IPS DF 6.9 (cell line): Measurements from ENCODE around the gene CNOT1.
"Not testable (repeated sequence)": the region's sequence is repeated elsewhere in the genome, so short reads cannot be mapped to it uniquely, and the experiment has no call there.

Experiments
- DNase-seq: peaks from one replicate; pipeline ENCODE4 v3.0.0-alpha.2; 2013; ENCODE audit warnings: low read depth, low spot score
- H3K27ac ChIP-seq: one replicate; pipeline ENCODE4 v1.5.1; 2013; ENCODE audit warnings: low read length, control low read depth
- H3K27me3 ChIP-seq: 2 replicates; pipeline ENCODE4 v1.6.1; 2013; ENCODE audit warnings: mild to moderate bottlenecking, low read length; ENCODE audit not compliant: control insufficient read depth, insufficient read depth
- H3K36me3 ChIP-seq: 2 replicates; pipeline ENCODE4 v1.6.1; 2013; ENCODE audit warnings: low read length; ENCODE audit not compliant: control insufficient read depth, insufficient read depth
- H3K4me1 ChIP-seq: 2 replicates; pipeline ENCODE4 v1.6.1; 2013; ENCODE audit warnings: low read length; ENCODE audit not compliant: control insufficient read depth, insufficient read depth
- H3K4me3 ChIP-seq: 2 replicates; pipeline ENCODE4 v1.5.1; 2013; ENCODE audit warnings: mild to moderate bottlenecking, low read length
- H3K9me3 ChIP-seq: 2 replicates; pipeline ENCODE4 v1.6.1; 2013; ENCODE audit warnings: low read length, inconsistent platforms; ENCODE audit not compliant: control insufficient read depth, insufficient read depth
- WGBS: extraction: QIAGEN DNeasy Blood & Tissue Kit; methylation state at CpG from one replicate; pipeline ENCODE4 v1.1.7; 2013; ENCODE audit warnings: mixed read lengths, missing lambda C conversion rate; ENCODE audit not compliant: insufficient read length, insufficient coverage; 5-methylcytosine and 5-hydroxymethylcytosine counted together

CNOT1 gene

GRCh38 chr16:58582133-58582532 is 47.5 kb downstream of the CNOT1 start:
- WGBS, result no CpG with 5 or more reads among the region's 6 CpGs
- no peak for DNase-seq
- H3K27me3 ChIP-seq, result no peaks in the 10 kb centered on the region
- no peak overlapping the region for H3K27ac ChIP-seq
- H3K4me3 ChIP-seq, result no peak overlapping the region
- no peaks in the 10 kb centered on the region for H3K9me3 ChIP-seq
- peaks cover 22% of the 10 kb centered on the region; the same call in 1 of the 2 replicates for H3K36me3 ChIP-seq
- no peaks in the 10 kb centered on the region for H3K4me1 ChIP-seq

GRCh38 chr16:58579587-58579986 is 50.0 kb downstream of the CNOT1 start:
- no peaks in the 10 kb centered on the region for H3K9me3 ChIP-seq
- H3K36me3 ChIP-seq, result peaks cover 17% of the 10 kb centered on the region; the same call in 1 of the 2 replicates
- H3K27ac ChIP-seq, result no peak overlapping the region
- no peak for DNase-seq
- no peaks in the 10 kb centered on the region for H3K4me1 ChIP-seq
- no peaks in the 10 kb centered on the region for H3K27me3 ChIP-seq
- WGBS, result no CpG with 5 or more reads among the region's 8 CpGs
- no peak overlapping the region for H3K4me3 ChIP-seq

- H3K36me3 ChIP-seq, result peaks cover 26% of the 10 kb centered on the region; the same call in 1 of the 2 replicates
- no peaks in the 10 kb centered on the region for H3K9me3 ChIP-seq
- DNase-seq, result no peak
- H3K27ac ChIP-seq, result no peak overlapping the region
- no peaks in the 10 kb centered on the region for H3K27me3 ChIP-seq
- H3K4me1 ChIP-seq, result no peaks in the 10 kb centered on the region
- WGBS, result no CpG with 5 or more reads among the region's 3 CpGs
- no peak overlapping the region for H3K4me3 ChIP-seq
Observed at GRCh38 chr16:58578642-58579041, 51.0 kb downstream of the CNOT1 start.

- Histone ChIP-seq H3K27ac (no peak overlapping the region), H3K4me3 (no peak overlapping the region), H3K4me1 (no peaks in the 10 kb centered on the region), H3K27me3 (no peaks in the 10 kb centered on the region), H3K36me3 (peaks cover 24% of the 10 kb centered on the region; the same call in 1 of the 2 replicates), H3K9me3 (no peaks in the 10 kb centered on the region)
- WGBS, result no CpG with 5 or more reads among the region's 1 CpG
- DNase-seq, result no peak
Observed at GRCh38 chr16:58577141-58577540, 52.5 kb downstream of the CNOT1 start.

GRCh38 chr16:58574895-58575294 is 54.7 kb downstream of the CNOT1 start:
- WGBS, result no CpG with 5 or more reads among the region's 4 CpGs
- H3K9me3 ChIP-seq, result no peaks in the 10 kb centered on the region
- H3K36me3 ChIP-seq, result peaks cover 29% of the 10 kb centered on the region; the same call in 1 of the 2 replicates
- H3K27me3 ChIP-seq, result no peaks in the 10 kb centered on the region
- no peak overlapping the region for H3K27ac ChIP-seq
- DNase-seq, result no peak
- H3K4me1 ChIP-seq, result no peaks in the 10 kb centered on the region
- H3K4me3 ChIP-seq, result no peak overlapping the region

- H3K27ac ChIP-seq, DNase-seq, H3K4me3 ChIP-seq, H3K27me3 ChIP-seq, H3K4me1 ChIP-seq, H3K36me3 ChIP-seq, H3K9me3 ChIP-seq: not testable (repeated sequence)
- WGBS, result no CpG with 5 or more reads among the region's 4 CpGs
Observed at GRCh38 chr16:58565697-58566096, 63.9 kb downstream of the CNOT1 start.

- Histone ChIP-seq H3K4me1 (no peaks in the 10 kb centered on the region), H3K27ac (no peak overlapping the region), H3K4me3 (no peak overlapping the region), H3K27me3 (no peaks in the 10 kb centered on the region), H3K9me3 (no peaks in the 10 kb centered on the region), H3K36me3 (peaks cover 11% of the 10 kb centered on the region; the same call in 1 of the 2 replicates)
- WGBS, result no CpG with 5 or more reads among the region's 4 CpGs
- DNase-seq, result no peak
Observed at GRCh38 chr16:58563775-58564174, 65.9 kb downstream of the CNOT1 start.

GRCh38 chr16:58563235-58563634 is 66.4 kb downstream of the CNOT1 start:
- no peak for DNase-seq
- Histone ChIP-seq H3K36me3 (peaks cover 13% of the 10 kb centered on the region; the same call in 1 of the 2 replicates), H3K27ac (no peak overlapping the region), H3K9me3 (no peaks in the 10 kb centered on the region), H3K27me3 (no peaks in the 10 kb centered on the region), H3K4me1 (no peaks in the 10 kb centered on the region), H3K4me3 (no peak overlapping the region)

- Histone ChIP-seq H3K27ac (no peak overlapping the region), H3K36me3 (peaks cover 11% of the 10 kb centered on the region; the same call in 1 of the 2 replicates), H3K27me3 (no peaks in the 10 kb centered on the region), H3K4me3 (no peak overlapping the region), H3K4me1 (no peaks in the 10 kb centered on the region), H3K9me3 (no peaks in the 10 kb centered on the region)
- no peak for DNase-seq
- no CpG with 5 or more reads among the region's 2 CpGs for WGBS
Observed at GRCh38 chr16:58556678-58557077, 72.9 kb downstream of the CNOT1 start.

GRCh38 chr16:58551496-58551895 is 78.1 kb downstream of the CNOT1 start:
- no peak for DNase-seq
- no peak overlapping the region for H3K4me3 ChIP-seq
- no peaks in the 10 kb centered on the region for H3K4me1 ChIP-seq
- H3K27me3 ChIP-seq, result no peaks in the 10 kb centered on the region
- WGBS, result no CpG with 5 or more reads among the region's 3 CpGs
- H3K9me3 ChIP-seq, result no peaks in the 10 kb centered on the region
- no peak overlapping the region for H3K27ac ChIP-seq
- peaks cover 10% of the 10 kb centered on the region; the same call in 1 of the 2 replicates for H3K36me3 ChIP-seq

- WGBS, result no CpG with 5 or more reads among the region's 2 CpGs
- Histone ChIP-seq H3K4me3 (no peak overlapping the region), H3K9me3 (no peaks in the 10 kb centered on the region), H3K4me1 (no peaks in the 10 kb centered on the region), H3K36me3 (peaks cover 22% of the 10 kb centered on the region), H3K27ac (no peak overlapping the region), H3K27me3 (0 out of 2 replicates have a peak, but pooled peaks cover 2% of the 10 kb centered on the region)
- no peak for DNase-seq
Observed at GRCh38 chr16:58548378-58548777, 81.2 kb downstream of the CNOT1 start.
